PFSK-1 (cell line): ENCODE data around the gene TBC1D32.

Experiments used
- FOXP2 ChIP-seq: optimal IDR thresholded peaks from 2 replicates; pipeline ENCODE3; 2011; ENCODE audit warnings: borderline replicate concordance, control low read depth, inconsistent platforms; ENCODE audit not compliant: insufficient read depth; ENCODE audit errors: extremely low read length, extremely low read depth
- POLR2AphosphoS5 ChIP-seq: IDR thresholded peaks from 2 replicates; pipeline ENCODE4 v1.6.1; 2012; ENCODE audit warnings: low read depth, mild to moderate bottlenecking, control low read depth, low read length, moderate library complexity
- SIN3A ChIP-seq: IDR thresholded peaks from 2 replicates; pipeline ENCODE4 v1.6.1; 2012; ENCODE audit warnings: mild to moderate bottlenecking, low read length, moderate library complexity, borderline replicate concordance; ENCODE audit not compliant: insufficient read depth
- TAF1 ChIP-seq: IDR thresholded peaks from 2 replicates; pipeline ENCODE4 v1.6.1; 2012; ENCODE audit warnings: low read length, control low read depth, borderline replicate concordance; ENCODE audit not compliant: insufficient read depth
- TF ChIP-seq, protein P1 (sequence below), 2 experiments: IDR thresholded peaks; 2 replicates each; pipeline versions ENCODE4 v1.6.1 to v1.8.0; 2011 to 2012; ENCODE audit warnings: low read depth in 2 of 2, low read length in 2 of 2, control low read depth in 1 of 2, inconsistent platforms in 1 of 2, mild to moderate bottlenecking in 1 of 2, moderate library complexity in 1 of 2; ENCODE audit not compliant: insufficient read depth in 1 of 2

Gene TBC1D32

DNA sequence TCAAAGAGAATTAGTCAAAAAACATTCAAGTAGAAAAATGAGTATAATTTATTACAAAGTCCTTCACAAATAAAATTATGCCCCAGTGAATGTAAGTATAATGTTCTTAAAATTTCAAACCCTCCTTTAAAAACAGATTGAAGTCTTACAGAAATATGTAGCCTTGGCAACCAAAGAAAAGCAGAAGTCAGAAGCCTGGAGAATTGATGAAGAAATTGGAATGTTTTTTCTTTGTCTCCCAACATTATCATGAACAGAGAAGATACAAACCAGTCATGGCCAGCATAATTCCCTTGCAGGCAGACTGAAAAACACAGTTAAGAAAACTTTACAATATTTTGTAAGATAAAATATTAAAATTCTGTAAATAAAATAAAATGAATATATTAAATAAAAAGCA is 221.9 kb downstream of the TBC1D32 start:
- no peak for TF ChIP-seq TAF1
- TF ChIP-seq POLR2AphosphoS5 = no peak
- TF ChIP-seq SIN3A = no peak
- no peak for TF ChIP-seq FOXP2
- TF ChIP-seq, protein P1, sequence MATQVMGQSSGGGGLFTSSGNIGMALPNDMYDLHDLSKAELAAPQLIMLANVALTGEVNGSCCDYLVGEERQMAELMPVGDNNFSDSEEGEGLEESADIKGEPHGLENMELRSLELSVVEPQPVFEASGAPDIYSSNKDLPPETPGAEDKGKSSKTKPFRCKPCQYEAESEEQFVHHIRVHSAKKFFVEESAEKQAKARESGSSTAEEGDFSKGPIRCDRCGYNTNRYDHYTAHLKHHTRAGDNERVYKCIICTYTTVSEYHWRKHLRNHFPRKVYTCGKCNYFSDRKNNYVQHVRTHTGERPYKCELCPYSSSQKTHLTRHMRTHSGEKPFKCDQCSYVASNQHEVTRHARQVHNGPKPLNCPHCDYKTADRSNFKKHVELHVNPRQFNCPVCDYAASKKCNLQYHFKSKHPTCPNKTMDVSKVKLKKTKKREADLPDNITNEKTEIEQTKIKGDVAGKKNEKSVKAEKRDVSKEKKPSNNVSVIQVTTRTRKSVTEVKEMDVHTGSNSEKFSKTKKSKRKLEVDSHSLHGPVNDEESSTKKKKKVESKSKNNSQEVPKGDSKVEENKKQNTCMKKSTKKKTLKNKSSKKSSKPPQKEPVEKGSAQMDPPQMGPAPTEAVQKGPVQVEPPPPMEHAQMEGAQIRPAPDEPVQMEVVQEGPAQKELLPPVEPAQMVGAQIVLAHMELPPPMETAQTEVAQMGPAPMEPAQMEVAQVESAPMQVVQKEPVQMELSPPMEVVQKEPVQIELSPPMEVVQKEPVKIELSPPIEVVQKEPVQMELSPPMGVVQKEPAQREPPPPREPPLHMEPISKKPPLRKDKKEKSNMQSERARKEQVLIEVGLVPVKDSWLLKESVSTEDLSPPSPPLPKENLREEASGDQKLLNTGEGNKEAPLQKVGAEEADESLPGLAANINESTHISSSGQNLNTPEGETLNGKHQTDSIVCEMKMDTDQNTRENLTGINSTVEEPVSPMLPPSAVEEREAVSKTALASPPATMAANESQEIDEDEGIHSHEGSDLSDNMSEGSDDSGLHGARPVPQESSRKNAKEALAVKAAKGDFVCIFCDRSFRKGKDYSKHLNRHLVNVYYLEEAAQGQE (IDR thresholded peaks at IDR 0.05; ENCODE audit: insufficient read depth in 1 of 2, low read depth in 2 of 2, low read length in 2 of 2) = no peak

DNA sequence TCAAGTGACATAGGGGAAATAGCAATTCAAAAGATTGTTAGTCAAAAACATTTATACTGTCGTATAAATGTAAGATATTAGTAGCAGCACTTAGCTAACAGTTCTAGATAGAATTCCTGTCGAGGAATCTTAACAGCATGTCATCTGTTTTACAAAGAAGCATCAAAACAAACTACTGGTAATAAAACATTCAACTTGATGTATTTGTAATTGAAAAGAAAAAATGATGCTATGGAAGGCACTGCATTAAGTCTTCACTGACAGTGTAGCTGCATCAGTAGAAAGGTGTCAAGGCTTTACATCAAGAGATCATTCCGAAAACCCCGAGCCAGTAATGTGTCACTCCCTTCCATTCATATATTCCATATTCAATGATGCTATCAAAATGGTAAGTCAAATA is 223.5 kb downstream of the TBC1D32 start:
- TF ChIP-seq, protein P1 (IDR thresholded peaks at IDR 0.05; ENCODE audit: insufficient read depth in 1 of 2, low read depth in 2 of 2, low read length in 2 of 2) = no peak
- TF ChIP-seq SIN3A = no peak
- no peak for TF ChIP-seq POLR2AphosphoS5
- no peak for TF ChIP-seq TAF1
- no peak for TF ChIP-seq FOXP2

DNA sequence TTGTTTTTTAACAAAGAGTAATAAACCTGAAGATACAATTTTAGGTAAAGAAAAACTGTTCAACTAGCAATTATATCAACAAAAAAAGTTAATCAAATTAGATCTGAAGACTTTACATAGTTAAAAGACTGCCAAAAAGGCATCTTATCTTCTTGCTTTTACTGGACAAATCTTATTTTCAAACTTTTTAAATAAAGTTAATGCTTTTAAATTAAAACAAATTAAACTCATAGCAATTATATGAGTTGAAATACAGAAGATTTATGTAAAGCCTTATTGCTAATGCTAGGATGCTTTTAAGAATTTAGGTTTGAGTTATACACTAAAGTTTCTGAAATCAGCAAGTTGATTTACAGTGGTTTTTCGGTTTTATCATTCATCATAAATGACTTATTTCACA is 227.3 kb downstream of the TBC1D32 start:
- no peak for TF ChIP-seq TAF1
- TF ChIP-seq SIN3A = no peak
- no peak for TF ChIP-seq FOXP2
- no peak for TF ChIP-seq POLR2AphosphoS5
- TF ChIP-seq, protein P1 (IDR thresholded peaks at IDR 0.05; ENCODE audit: insufficient read depth in 1 of 2, low read depth in 2 of 2, low read length in 2 of 2) = no peak

DNA sequence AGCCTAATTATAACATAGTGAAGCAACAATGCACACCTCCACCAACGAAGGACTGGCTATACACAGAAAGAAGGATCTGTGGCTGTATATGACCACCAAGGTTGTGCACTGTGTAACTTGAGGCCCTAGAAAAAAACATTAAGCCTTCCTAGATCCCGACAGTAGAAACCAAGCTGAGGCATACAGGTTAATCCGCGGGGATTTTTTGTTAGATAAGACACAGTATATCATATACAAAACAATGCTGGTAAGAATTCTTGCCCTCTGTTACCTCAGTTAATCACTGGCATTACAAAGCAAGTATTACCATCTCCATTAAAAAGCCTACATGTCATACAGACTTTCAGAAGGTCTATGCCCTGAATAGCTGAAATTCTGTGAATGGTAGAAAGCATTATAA is 228.8 kb downstream of the TBC1D32 start:
- TF ChIP-seq TAF1 (no peak), FOXP2 (no peak), SIN3A (no peak), POLR2AphosphoS5 (no peak)
- TF ChIP-seq, protein P1 (IDR thresholded peaks at IDR 0.05; ENCODE audit: insufficient read depth in 1 of 2, low read depth in 2 of 2, low read length in 2 of 2) = no peak

DNA sequence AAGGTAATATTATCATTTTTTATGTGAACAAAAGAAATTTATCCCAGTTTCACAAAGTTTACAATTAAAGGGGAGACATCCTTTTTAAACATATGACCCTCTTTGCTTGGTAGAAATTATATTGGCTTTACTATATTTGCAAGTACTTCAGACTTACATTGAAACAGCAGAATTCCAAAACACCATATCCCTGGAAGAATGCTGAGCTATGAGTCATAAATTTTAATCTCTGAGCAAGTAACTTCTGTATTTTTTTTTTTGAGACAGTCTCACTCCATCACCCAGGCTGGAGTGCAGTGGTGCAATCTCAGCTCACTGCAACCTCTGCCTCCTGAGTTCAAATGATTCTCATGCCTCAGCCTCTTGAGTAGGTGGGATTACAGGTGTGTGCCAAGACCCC is 240.4 kb downstream of the TBC1D32 start:
- TF ChIP-seq, protein P1 (IDR thresholded peaks at IDR 0.05; ENCODE audit: insufficient read depth in 1 of 2, low read depth in 2 of 2, low read length in 2 of 2) = no peak
- TF ChIP-seq FOXP2 (no peak), POLR2AphosphoS5 (no peak), SIN3A (no peak), TAF1 (no peak)
